A549 (cell line): ENCODE results near the gene SRGAP3. TPM values are rescaled to one million over a fixed set of nuclear protein-coding genes. Genes with fewer than 3 reads are reported as not detected.

ENCODE experiments used
- ATAC-seq, 2 experiments: fragments of 200-7000 bp in 1 of 2; fragments of >200 bp in 1 of 2; cut with Nextera tagmentation in 1 of 2; cut with Tn5 transposase in 1 of 2; 3 replicates each; pipeline versions ENCODE4 v1.8.0 to v1.9.1; 2018 to 2020; ENCODE audit warnings: mild to moderate bottlenecking in 1 of 2, moderate library complexity in 1 of 2
- CTCF ChIA-PET: fragments of 300-600 bp; sonication (Branson Sonifier 250); formaldehyde crosslinking; extraction: SDS; loops from one replicate; lab custom pipeline; 2021; ENCODE audit warnings: antibody characterized with exemption, inconsistent platforms; lab: Yijun Ruan, JAX
- POLR2A ChIA-PET: fragments of 350-600 bp; formaldehyde crosslinking; extraction: SDS; loops from one replicate; lab custom pipeline; 2021; ENCODE audit warnings: antibody characterized with exemption, inconsistent platforms; lab: Yijun Ruan, JAX
- DNase-seq, 2 experiments: peaks; one replicate each; pipeline versions ENCODE4 v3.0.0 to v3.0.0-alpha.2; 2011 to 2016; ENCODE audit warnings: low read depth in 1 of 2, low spot score in 1 of 2
- FAIRE-seq: peaks from 2 replicates; lab custom pipeline; 2011; peaks lifted over from hg19 to GRCh38; lab: Jason Lieb, UNC
- H3K27ac ChIP-seq, 2 experiments: fragments of >200 bp; sonication (Bioruptor Twin); formaldehyde crosslinking; 3 replicates each; pipeline ENCODE4 v1.5.1; 2016 to 2017
- H3K4me1 ChIP-seq: fragments of >200 bp; sonication (Bioruptor Twin); formaldehyde crosslinking; 3 replicates; pipeline ENCODE4 v1.6.1; 2016
- H3K4me2 ChIP-seq: fragments of >200 bp; sonication (Bioruptor Twin); formaldehyde crosslinking; 3 replicates; pipeline ENCODE4 v1.6.1; 2016
- H3K4me3 ChIP-seq: fragments of >200 bp; sonication (Bioruptor Twin); formaldehyde crosslinking; 3 replicates; pipeline ENCODE4 v1.5.1; 2016
- H3K9me3 ChIP-seq: fragments of >200 bp; sonication (Bioruptor Twin); formaldehyde crosslinking; 3 replicates; pipeline ENCODE4 v1.6.1; 2016
- CBX2 ChIP-seq: fragments of 200-600 bp; sonication (generic); IDR thresholded peaks from 2 replicates; pipeline ENCODE4 v1.6.1; 2016; ENCODE audit warnings: low read depth, mild to moderate bottlenecking, borderline replicate concordance
- CBX8 ChIP-seq: fragments of 200-600 bp; sonication (generic); IDR thresholded peaks from 2 replicates; pipeline ENCODE4 v1.6.1; 2016
- CEBPB ChIP-seq, 2 experiments: fragments of >200 bp in 1 of 2; sonication (Bioruptor Twin) in 1 of 2; formaldehyde crosslinking in 1 of 2; IDR thresholded peaks; 2 replicates each; pipeline ENCODE4 v1.6.1; 2012 to 2016
- CHD2 ChIP-seq: fragments of 150-350 bp; IDR thresholded peaks from 2 replicates; pipeline ENCODE4 v1.6.1; 2014; ENCODE audit warnings: low read length; ENCODE audit not compliant: partially characterized antibody
- ELK1 ChIP-seq: fragments of 150-350 bp; IDR thresholded peaks from 2 replicates; pipeline ENCODE4 v1.6.1; 2014; ENCODE audit warnings: low read depth, mild to moderate bottlenecking, low read length
- EP300 ChIP-seq, 2 experiments: fragments of >200 bp; sonication (Bioruptor Twin); formaldehyde crosslinking; IDR thresholded peaks; 2 replicates in 1 of 2; 3 replicates in 1 of 2; pipeline ENCODE4 v1.6.1; 2016 to 2017
- ESRRA ChIP-seq: fragments of 150-350 bp; IDR thresholded peaks from 2 replicates; pipeline ENCODE4 v1.6.1; 2014; ENCODE audit warnings: mild to moderate bottlenecking, low read length, borderline replicate concordance
- GATA3 ChIP-seq: IDR thresholded peaks from 2 replicates; pipeline ENCODE4 v1.6.1; 2012; ENCODE audit warnings: borderline replicate concordance
- HES2 ChIP-seq: fragments of >200 bp; sonication (Bioruptor Twin); formaldehyde crosslinking; IDR thresholded peaks from 2 replicates; pipeline ENCODE4 v1.6.1; 2016
- HEYL ChIP-seq: fragments of 250-450 bp; sonication (Bioruptor Pico); IDR thresholded peaks from 2 replicates; pipeline ENCODE4 v1.8.0; 2021; ENCODE audit warnings: mild to moderate bottlenecking, moderate library complexity
- HOXB5 ChIP-seq: fragments of 250-450 bp; sonication (Bioruptor Pico); IDR thresholded peaks from 2 replicates; pipeline ENCODE4 v1.5.0; 2020; ENCODE audit warnings: mild to moderate bottlenecking, moderate library complexity
- JUNB ChIP-seq: fragments of >200 bp; sonication (Bioruptor Twin); formaldehyde crosslinking; IDR thresholded peaks from 2 replicates; pipeline ENCODE4 v1.6.1; 2016
- KDM1A ChIP-seq: fragments of 200-600 bp; sonication (generic); IDR thresholded peaks from 2 replicates; pipeline ENCODE4 v1.6.1; 2016; ENCODE audit warnings: low read depth, mild to moderate bottlenecking
- KDM5A ChIP-seq: fragments of 200-600 bp; sonication (generic); IDR thresholded peaks from 2 replicates; pipeline ENCODE4 v1.6.1; 2016; ENCODE audit warnings: antibody characterized with exemption, mild to moderate bottlenecking
- MAFK ChIP-seq: fragments of 450-650 bp; IDR thresholded peaks from 2 replicates; pipeline ENCODE4 v1.6.1; 2014; ENCODE audit not compliant: partially characterized antibody
- MAZ ChIP-seq: fragments of 150-350 bp; IDR thresholded peaks from 2 replicates; pipeline ENCODE4 v1.6.1; 2014; ENCODE audit warnings: antibody characterized with exemption, low read depth, low read length, borderline replicate concordance
- NFE2L2 ChIP-seq: fragments of 150-350 bp; conservative IDR thresholded peaks from 2 replicates; pipeline ENCODE4 v1.6.1; 2014; ENCODE audit warnings: low read length
- POLR2AphosphoS2 ChIP-seq: conservative IDR thresholded peaks from 2 replicates; pipeline ENCODE4 v1.6.1; 2012; ENCODE audit warnings: low read length, improper control_type of control experiment, inconsistent platforms
- RAD21 ChIP-seq, 2 experiments: fragments of >200 bp in 1 of 2; sonication (Bioruptor Twin) in 1 of 2; formaldehyde crosslinking in 1 of 2; IDR thresholded peaks in 1 of 2; conservative IDR thresholded peaks in 1 of 2; 2 replicates in 1 of 2; 3 replicates in 1 of 2; pipeline ENCODE4 v1.6.1; 2012 to 2018; ENCODE audit warnings: inconsistent platforms in 1 of 2
- REST ChIP-seq: fragments of 200-600 bp; sonication (generic); IDR thresholded peaks from 2 replicates; pipeline ENCODE4 v1.6.1; 2016; ENCODE audit warnings: antibody characterized with exemption, mild to moderate bottlenecking, moderate library complexity
- SMC3 ChIP-seq: fragments of >200 bp; sonication (Bioruptor Twin); formaldehyde crosslinking; IDR thresholded peaks from 3 replicates; pipeline ENCODE4 v1.6.1; 2018; ENCODE audit warnings: inconsistent platforms
- SREBF2 ChIP-seq: fragments of 450-650 bp; IDR thresholded peaks from 2 replicates; pipeline ENCODE4 v1.6.1; 2014; ENCODE audit warnings: mild to moderate bottlenecking, moderate library complexity
- TFCP2L1 ChIP-seq: fragments of 250-450 bp; sonication (Bioruptor Pico); IDR thresholded peaks from 2 replicates; pipeline ENCODE4 v1.5.0; 2021; ENCODE audit warnings: mild to moderate bottlenecking
- TP53 ChIP-seq: fragments of 250-450 bp; sonication (Bioruptor Pico); IDR thresholded peaks from 2 replicates; pipeline ENCODE4 v1.5.0; 2021; ENCODE audit warnings: mild to moderate bottlenecking, moderate library complexity
- ZC3H11A ChIP-seq: fragments of 450-650 bp; IDR thresholded peaks from 2 replicates; pipeline ENCODE4 v1.6.1; 2014; ENCODE audit warnings: antibody characterized with exemption, mild to moderate bottlenecking
- ZNF302 ChIP-seq: fragments of 250-450 bp; sonication (Bioruptor Pico); IDR thresholded peaks from 2 replicates; pipeline ENCODE4 v1.9.0; 2021; ENCODE audit warnings: inconsistent platforms, mild to moderate bottlenecking, moderate library complexity
- ZSCAN20 ChIP-seq: fragments of 250-450 bp; sonication (Bioruptor Pico); IDR thresholded peaks from 2 replicates; pipeline ENCODE4 v1.8.0; 2022; ENCODE audit warnings: mild to moderate bottlenecking, moderate library complexity
- WGBS: methylation state at CpG from one replicate; pipeline ENCODE4 v1.1.6; 2017; ENCODE audit errors: missing lambda C conversion rate; 5-methylcytosine and 5-hydroxymethylcytosine counted together
- polyA plus RNA-seq, 4 experiments: library from polyadenylated mRNA; depleted of rRNA in 3 of 4; stranded (reverse); fragments of >200 nt; fragmentation: RNase III in 1 of 4; extraction: RNeasy Plus Mini Kit Qiagen cat#74134 plus additional on column Dnase treatment in 1 of 4; gene quantifications; 2 replicates in 3 of 4; 3 replicates in 1 of 4; pipeline ENCODE4 v1.2.3, GENCODE V29; 2011 to 2017

The SRGAP3 gene
- polyA plus RNA-seq, 2 of the 4 experiments (the other 2 are of a cell fraction), result 1.6 to 2.5 TPM

DNA sequence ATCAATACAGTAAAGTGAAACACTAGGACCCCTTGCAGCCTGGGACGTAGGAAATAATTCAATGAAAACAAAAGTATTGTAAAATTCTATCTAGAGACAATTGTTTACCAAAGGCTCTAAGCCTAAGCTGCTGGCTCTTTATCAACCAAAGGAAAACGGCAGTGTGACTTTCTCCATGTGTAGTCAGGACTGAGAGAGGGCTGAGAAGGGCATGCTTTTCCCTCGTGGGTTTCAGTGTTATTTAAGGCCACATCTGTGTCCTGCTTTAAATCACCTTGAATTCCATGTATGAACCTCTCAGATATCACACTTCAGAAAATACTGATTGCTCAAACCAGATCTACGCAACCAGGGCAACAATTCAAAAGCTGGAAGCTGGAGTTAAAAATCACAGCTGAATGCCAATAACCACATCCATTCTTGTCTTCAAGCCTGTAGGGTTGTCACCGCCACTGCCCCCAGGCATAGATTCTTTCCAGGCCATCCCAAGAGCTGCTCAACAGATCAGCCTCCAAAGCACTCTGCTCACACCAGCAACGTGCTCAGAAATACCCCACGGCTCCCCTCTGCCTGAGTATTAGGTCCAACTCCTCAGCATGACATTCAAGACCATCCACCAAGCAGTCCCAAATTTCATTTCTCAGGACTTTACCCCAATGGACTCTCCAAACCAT, 124.0 kb downstream of the SRGAP3 start:
- WGBS, result 65% methylated on average over 7 of the region's 7 CpGs
- DNase-seq (no peak), ATAC-seq (no peak), FAIRE-seq (no peak)
- POLR2A ChIA-PET, result no interaction called here
- H3K4me2 ChIP-seq, result no peak overlapping the region
- H3K4me3 ChIP-seq, result no peak overlapping the region
- CTCF ChIA-PET, result interaction anchor here (1.7 kb wide), 1 partner anchor 9 kb away, joined by 5 read pairs; no protein-coding TSS in a partner anchor
- no peaks in the 10 kb centered on the region for H3K9me3 ChIP-seq
- TF ChIP-seq ESRRA (no peak), HES2 (no peak), CEBPB (IDR thresholded peaks at IDR 0.05) (no peak), TFCP2L1 (no peak), HEYL (no peak), TP53 (no peak)
- no peak overlapping the region for H3K27ac ChIP-seq
- no peaks in the 10 kb centered on the region for H3K4me1 ChIP-seq

DNA sequence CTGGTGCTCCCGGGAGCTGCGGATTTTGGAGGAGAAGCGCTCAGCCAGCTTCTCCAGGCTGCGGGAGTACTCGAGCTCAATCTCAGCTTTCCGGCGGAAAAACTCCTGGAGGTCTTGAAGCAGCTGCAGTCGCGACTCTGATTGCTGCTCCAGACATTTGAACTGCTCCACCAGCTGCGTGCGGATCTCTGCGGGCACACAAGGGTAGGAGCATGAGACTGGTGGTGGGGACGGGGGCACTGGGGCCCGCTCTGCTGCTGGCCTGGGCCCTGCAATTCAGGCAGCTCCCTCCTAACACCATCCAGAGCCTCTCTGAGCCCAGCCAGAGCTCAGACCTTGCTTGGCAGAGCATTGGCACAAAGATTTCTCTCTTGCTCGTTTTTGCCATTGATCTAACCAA, 124.7 kb downstream of the SRGAP3 start:
- POLR2A ChIA-PET, result no interaction called here
- no peaks in the 10 kb centered on the region for H3K4me1 ChIP-seq
- ATAC-seq, result no peak
- TF ChIP-seq RAD21 (conservative IDR thresholded peaks at IDR 0.05 in 1 of 2, IDR thresholded peaks at IDR 0.05 in 1 of 2) (no peak), ZSCAN20 (no peak), CHD2 (no peak), JUNB (no peak), MAFK (no peak), KDM1A (no peak)
- TF ChIP-seq, all 56 proteins: peak for 0
- DNase-seq, result no peak
- WGBS, result 80% methylated on average over 15 of the region's 15 CpGs
- Histone ChIP-seq H3K27ac (no peak overlapping the region), H3K4me3 (no peak overlapping the region), H3K9me3 (no peaks in the 10 kb centered on the region), H3K4me2 (no peak overlapping the region)
- no peak for FAIRE-seq
- CTCF ChIA-PET, result interaction anchor here (0.8 to 1.7 kb wide), 4 partner anchors 9 to 177 kb away, joined by 3 to 5 read pairs (median 3); no protein-coding TSS in a partner anchor

- Histone ChIP-seq H3K4me1 (no peaks in the 10 kb centered on the region), H3K27ac (no peak overlapping the region), H3K4me3 (no peak overlapping the region)
- DNase-seq, result no peak
- no peak for TF ChIP-seq EP300 (IDR thresholded peaks at IDR 0.05)
- TF ChIP-seq POLR2AphosphoS2, result no peak
- no peak for TF ChIP-seq NFE2L2
- no peak for TF ChIP-seq SREBF2
- TF ChIP-seq ZC3H11A, result no peak
- no peak for TF ChIP-seq MAFK
- TF ChIP-seq, all 56 proteins: peak for 0
- POLR2A ChIA-PET, result no interaction called here
- CTCF ChIA-PET, result interaction anchor here (1.0 to 1.3 kb wide), 2 partner anchors 16 to 19 kb away, joined by 3 read pairs; no protein-coding TSS in a partner anchor
- no peaks in the 10 kb centered on the region for H3K9me3 ChIP-seq
- FAIRE-seq, result no peak
- WGBS, result 66% methylated on average over 4 of the region's 4 CpGs
- H3K4me2 ChIP-seq, result no peak overlapping the region
- ATAC-seq, result no peak
These were observed 125.6 kb downstream of the SRGAP3 start for GRCh38 chr3:9123840-9124239.

DNA sequence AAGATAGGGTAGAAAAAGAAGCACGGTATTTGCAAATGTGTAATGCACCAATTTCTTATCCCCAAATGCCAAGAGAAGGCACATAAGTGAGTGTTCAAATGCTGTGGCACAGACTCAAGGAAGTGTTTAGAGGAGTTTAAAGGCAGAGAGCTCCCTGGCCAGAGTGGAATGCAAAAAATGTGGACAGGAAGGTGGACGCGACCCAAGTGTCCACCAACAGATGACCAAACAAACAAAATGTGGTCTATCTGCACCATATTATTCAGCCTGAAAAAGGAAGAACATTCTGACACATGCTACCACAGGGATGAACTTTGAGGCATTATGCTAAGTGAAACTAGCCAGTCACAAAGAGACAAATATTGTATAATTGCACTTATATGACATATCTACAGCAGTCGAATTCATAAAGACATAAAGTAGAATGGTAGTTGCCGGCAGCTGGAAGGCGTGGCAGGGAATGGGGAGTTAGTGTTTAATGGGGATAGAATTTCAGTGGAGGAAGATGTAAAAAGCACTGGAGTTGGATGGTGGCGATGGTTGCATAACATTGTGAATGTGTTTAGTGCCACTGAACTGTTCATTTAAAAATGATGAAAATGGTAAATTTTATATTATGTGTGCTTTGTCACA, 126.6 kb downstream of the SRGAP3 start:
- ChIA-PET POLR2A (no interaction called here), CTCF (interaction anchor here (1.4 to 1.7 kb wide), 2 partner anchors 135 to 151 kb away, joined by 4 read pairs; no protein-coding TSS in a partner anchor)
- FAIRE-seq, result no peak
- no peak overlapping the region for H3K4me3 ChIP-seq
- H3K4me1 ChIP-seq, result no peaks in the 10 kb centered on the region
- H3K4me2 ChIP-seq, result no peak overlapping the region
- ATAC-seq, result no peak
- no peaks in the 10 kb centered on the region for H3K9me3 ChIP-seq
- H3K27ac ChIP-seq, result no peak overlapping the region
- no peak for DNase-seq
- 52% methylated on average over 7 of the region's 7 CpGs for WGBS
- TF ChIP-seq REST (no peak), JUNB (no peak), KDM5A (no peak), ESRRA (no peak), CHD2 (no peak), GATA3 (no peak), CBX2 (no peak), SMC3 (no peak), MAZ (no peak), ELK1 (no peak), ZNF302 (no peak), CBX8 (no peak), HOXB5 (no peak), NFE2L2 (no peak)
